ENCODE results near the gene OR52I1.

The OR52I1 gene, protein sequence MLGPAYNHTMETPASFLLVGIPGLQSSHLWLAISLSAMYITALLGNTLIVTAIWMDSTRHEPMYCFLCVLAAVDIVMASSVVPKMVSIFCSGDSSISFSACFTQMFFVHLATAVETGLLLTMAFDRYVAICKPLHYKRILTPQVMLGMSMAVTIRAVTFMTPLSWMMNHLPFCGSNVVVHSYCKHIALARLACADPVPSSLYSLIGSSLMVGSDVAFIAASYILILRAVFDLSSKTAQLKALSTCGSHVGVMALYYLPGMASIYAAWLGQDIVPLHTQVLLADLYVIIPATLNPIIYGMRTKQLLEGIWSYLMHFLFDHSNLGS

DNA sequence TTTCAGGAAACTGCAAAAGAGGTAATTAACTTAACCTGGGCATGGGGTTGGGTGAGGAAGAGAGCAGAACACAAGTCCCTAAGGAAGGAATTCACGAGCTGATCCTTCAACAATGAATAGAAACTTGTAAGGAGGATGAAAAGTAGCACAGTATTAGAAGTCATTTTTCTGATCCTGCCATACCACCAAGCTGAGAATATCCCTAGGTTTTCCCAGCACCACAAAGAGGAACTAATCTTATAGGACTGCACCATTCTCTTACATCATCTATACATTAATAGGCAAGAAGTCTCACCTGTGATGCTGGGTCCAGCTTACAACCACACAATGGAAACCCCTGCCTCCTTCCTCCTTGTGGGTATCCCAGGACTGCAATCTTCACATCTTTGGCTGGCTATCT lies at the start of gene OR52I1:
OR52I1 (plus strand) TSS at position 301 of the 400 bp plus-strand sequence; CDS start at position 301, 0 bp downstream.
- no peak for DNase-seq (ENCODE audit: low read depth)

DNA sequence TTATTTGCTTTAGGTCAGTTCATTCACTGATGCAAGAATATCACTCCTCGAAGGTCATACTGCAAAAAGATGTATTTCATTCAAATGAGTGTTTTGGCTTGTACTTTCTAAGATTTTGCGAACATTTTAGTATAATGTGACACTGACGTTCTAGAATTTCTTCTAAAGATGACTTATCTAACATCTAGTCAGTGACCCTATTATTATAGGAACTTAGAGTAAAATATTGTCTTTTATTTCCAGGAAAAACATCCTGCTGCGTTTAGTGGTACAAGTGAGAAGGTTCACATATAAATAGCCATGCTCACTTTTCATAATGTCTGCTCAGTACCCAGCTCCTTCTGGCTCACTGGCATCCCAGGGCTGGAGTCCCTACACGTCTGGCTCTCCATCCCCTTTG lies 48.9 kb upstream of the OR52I1 start, which contains the start of gene OR52M1:
OR52M1 (plus strand) TSS at position 301 of the 400 bp plus-strand sequence; CDS start at position 301, 0 bp downstream.
- DNase-seq (ENCODE audit: low read depth) = no peak

DNA sequence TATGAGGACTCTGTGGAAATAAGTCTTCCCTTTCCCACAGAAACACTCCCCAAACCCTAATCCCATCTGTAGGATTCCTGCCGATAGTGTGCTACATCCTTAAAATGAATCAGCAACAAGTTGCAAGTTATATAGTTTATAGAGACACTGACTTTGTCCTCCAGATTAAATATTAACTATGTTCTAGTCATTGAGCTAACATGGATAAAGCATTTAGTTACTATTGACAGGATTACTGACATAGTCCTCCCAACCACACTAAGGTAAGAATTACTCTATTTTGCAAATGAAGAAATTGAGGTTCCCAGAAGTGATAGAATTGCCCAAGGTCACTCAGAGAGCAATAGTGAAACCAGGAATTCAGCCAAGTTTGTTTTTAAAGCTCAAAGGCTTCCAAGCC lies 47.0 kb upstream of the OR52I1 start:
- no peak for DNase-seq (ENCODE audit: low read depth)

DNA sequence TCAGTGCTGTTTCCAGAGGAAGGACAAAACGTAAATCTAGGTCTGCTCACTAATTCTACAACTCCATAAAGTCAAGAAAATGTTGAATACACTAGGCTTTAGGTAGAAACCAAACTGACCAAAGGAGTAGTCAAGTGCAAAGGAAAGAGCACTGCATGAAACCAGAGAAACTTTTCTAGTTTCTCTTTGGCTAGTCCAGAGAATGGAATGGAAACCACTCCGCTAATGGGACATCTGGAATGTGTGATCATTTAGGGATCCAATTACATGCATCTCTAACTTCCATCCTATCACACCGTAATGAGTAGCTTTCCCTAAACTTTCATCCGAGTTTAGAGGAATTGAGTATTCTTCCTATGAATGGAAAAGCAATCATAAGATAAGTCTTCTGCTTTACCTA lies 46.4 kb upstream of the OR52I1 start:
- no peak for DNase-seq (ENCODE audit: low read depth)

DNA sequence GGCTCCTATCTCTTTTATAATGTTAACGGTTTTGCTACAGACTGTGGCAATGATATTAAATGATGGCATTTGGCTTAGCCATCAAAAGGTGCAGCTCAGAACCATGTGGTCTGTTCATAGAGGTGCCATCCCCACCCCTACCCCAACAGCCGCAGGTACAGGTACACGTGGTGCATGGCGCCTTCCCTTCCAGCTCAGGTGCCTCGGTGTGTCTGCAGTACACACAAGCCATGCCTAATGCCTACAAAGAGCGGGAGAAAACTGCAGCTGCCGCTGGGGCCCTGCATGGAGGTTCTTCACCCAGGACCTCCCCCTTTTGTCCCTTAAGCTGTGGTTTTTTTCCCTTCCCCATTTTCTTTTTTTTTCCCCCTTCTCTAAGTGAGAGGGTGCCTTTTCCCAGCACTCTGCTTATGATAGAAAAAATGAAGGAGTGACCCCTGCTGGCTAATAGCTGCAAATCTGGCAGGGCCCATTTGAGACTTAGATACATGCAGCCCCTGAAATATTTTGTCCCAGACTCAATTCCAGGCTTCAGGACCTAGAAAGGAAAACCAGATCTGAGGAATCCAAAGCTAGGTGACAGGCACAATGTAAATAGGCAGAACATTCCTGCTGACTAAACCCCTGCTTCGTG lies 42.4 kb upstream of the OR52I1 start:
- DNase-seq (ENCODE audit: low read depth) = no peak

DNA sequence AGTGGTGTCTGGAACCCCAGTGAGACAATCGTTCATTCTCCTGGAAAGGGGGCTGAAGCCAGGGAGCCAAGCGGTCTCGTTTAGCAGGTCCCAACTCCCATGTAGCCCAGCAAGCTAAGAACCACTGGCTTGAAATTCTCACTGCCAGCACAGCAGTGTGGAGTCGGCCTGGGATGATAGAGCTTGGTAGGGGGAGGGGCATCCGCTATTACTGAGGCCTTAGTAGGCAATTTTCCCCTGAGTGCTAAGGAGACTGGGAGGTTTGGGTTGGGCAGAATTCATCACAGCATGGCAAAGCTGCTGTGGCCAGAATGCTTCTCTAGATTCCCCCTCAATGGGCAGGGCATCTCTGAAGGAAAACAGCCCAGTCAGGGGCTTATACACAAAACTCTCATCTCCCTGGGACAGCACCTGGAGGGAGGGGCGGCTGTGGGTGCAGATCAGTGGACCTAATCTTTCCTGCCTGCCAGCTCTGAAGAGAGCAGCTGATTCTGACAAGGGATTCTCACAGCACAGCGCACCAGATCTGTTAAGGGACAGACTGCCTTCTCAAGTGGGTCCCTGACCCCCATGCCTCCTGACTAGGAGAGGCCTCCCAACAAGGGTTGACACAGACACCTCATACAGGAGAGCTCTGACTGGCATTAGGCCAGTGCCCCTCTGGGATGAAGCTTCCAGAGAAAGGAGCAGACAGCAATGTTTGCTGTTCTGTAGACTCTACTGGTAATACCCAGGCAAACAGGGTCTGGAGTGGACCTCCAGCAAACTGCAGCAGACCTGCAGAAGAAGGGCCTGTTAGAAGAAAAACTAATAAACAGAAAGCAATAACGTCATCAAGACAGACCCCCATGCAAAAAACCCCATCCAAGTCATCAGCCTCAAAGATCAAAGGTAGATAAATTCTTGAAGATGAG lies 34.1 kb upstream of the OR52I1 start:
- DNase-seq (ENCODE audit: low read depth) = no peak

DNA sequence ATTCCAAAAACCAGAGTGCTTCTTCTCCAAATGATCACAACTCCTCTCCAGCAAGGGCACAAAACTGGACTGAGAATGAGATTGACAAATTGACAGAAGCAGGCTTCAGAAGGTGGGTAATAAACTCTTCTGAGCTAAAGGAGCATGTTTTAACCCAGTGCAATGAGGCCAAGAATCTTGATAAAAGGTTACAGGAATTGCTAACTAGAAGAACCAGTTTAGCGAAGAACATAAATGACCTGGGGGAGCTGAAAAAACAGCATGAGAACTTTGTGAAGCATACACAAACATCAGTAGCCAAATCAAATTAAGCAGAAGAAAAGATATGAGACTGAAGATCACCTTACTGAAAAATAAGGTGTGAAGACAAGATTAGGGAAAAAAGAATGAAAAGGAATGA lies 33.4 kb upstream of the OR52I1 start:
- DNase-seq (ENCODE audit: low read depth) = no peak

DNA sequence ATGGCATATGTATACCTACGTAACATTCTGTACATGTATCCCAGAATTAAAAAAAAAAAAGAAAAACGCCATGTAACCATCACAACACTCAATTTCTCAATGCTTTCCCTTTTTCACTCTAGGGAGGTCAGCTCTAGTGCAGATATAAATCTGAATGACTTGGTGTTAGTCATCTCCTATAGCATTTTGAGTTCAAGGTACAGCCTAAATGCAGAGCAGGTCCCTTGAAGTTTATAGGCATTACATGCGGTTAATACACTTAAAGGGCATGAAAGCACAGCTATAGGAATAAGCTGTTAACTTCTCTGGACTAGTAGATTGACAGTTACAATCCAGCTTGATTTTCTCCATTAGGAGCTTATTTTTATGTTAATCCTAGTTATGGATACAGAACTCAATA lies 28.5 kb upstream of the OR52I1 start:
- DNase-seq (ENCODE audit: low read depth) = no peak

DNA sequence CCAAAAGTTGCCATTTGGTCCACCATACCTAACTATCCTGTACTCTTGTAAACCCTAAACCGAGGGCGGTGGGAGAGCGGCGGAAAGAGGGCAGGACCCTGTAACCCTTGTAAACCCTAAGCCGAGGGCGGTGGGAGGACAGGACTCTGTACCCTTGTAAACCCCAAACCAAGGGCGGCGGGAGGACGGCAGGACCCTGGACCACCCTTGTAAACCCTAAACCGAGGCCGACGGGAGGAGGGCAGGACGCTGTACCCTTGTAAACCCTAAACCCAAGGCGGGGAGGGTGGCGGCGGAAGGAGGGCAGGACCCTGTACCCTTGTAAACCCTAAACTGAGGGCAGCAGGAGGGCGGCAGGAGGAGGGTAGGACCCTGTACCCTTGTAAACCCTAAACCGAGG lies 24.8 kb upstream of the OR52I1 start:
- no peak for DNase-seq (ENCODE audit: low read depth)

DNA sequence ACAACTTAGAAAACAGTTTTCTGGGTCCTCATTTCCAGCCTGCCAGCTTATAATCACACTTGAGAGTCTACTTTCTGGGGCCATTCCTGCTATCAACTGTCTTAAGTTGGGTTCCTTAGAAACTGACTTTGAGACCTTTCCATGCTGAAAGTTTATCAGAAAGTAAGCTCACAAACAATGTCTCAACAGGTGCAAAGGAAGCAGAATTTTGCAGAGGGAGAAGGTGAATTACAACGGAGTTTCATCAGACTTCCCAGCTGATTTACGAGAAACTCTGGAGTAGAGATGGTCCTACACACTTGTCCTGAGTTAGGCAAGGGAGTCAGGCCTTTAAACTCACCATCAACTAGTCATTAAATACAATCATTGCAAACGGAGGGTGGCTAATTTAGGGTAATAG lies 17.0 kb upstream of the OR52I1 start:
- no peak for DNase-seq (ENCODE audit: low read depth)

DNA sequence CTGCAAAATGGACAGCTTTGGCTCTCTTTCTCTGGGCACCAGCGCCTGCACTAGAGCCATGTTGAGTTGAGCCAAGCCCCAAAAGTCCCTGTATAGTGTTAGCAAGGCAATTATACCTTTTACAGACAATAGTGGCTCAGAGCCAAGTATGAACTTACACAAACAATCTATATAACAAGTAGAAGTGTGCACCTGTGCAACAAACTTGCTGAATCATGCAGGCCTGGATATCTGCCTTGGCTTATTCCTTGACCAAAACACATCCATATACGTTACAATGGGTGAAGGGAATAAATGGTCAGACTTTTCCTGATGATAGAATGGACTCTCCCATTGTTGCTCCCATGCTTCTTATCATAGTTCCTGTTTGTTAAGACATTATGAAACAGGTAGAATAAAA lies 16.1 kb upstream of the OR52I1 start:
- DNase-seq (ENCODE audit: low read depth) = no peak

DNA sequence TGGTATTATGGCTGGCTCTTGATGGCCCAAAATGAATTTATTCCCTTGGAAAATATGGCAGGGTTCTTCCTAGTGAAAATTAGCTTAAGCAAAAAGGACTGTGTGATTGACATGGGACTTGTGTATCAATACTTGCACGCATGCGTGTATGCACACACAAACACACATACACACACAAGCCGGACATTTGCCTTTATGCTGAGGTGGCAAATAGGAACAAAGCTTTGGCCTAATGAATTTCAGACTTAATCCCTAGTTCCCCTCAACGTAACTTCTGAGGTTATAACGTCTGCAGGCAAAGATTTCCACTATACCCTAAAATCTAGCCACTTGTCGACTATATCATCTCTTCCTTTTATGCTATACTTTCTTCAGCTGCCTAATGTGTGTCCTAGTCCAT lies 15.2 kb upstream of the OR52I1 start:
- no peak for DNase-seq (ENCODE audit: low read depth)

DNA sequence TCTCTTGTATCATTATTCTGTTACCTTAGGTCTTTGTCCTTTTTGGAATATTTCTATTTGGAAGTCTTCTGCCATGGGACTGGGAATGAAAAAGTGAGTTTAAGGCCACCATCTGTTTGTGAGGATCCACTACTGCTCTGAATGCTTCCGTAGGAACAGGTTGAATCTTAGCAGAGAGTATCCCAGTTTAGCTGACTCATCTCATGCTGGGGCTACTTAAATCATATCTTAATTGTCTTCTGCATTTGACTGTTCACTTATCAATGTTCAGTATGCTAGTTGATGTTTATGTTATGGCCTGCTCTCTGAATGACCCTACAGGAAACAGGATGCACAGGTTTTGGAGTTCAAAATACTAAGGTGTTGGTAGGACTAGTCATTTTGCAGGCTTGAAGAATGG lies 13.7 kb upstream of the OR52I1 start:
- no peak for DNase-seq (ENCODE audit: low read depth)

DNA sequence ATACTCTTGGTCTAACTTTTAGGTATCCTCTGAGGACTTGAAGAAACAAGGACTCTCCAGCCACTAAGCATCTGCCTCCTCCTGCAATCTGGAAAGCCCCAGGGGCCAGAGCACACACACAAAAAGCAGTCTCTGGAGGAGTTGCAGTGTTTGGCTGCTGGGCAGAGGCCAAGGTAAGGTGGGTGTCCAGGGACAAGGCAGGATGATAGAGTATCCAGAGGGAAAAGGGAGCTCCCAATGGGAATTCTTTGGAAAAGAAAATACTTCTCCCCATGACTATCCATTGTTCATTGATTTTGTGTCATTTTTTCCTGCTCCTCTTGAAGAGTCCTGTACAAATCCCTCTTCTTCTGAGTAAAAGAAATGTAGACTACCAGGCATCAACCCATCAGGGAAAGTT lies 12.4 kb upstream of the OR52I1 start, which contains the start of gene OR52I2:
OR52I2 (plus strand) TSS at position 301 of the 400 bp plus-strand sequence.
- DNase-seq (ENCODE audit: low read depth) = no peak

DNA sequence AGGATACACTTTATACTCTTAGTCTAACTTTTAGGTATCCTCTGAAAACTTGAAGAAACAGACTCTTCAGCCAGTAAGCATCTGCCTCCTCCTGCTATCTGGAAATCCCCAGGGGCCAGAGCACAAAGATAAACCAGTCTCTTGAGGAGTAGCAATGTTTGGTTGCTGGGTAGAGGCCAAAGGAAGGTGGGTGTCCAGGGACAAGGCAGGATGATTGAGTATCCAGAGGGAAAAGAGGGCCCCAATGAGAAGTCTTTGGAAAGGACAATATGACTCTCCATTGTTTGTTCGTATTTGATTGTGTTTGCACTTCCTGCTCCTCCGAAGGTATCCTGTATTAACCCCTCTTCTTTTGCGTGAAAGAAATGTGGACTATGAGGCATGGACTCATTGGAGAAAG lies 4.8 kb upstream of the OR52I1 start:
- DNase-seq (ENCODE audit: low read depth) = no peak

DNA sequence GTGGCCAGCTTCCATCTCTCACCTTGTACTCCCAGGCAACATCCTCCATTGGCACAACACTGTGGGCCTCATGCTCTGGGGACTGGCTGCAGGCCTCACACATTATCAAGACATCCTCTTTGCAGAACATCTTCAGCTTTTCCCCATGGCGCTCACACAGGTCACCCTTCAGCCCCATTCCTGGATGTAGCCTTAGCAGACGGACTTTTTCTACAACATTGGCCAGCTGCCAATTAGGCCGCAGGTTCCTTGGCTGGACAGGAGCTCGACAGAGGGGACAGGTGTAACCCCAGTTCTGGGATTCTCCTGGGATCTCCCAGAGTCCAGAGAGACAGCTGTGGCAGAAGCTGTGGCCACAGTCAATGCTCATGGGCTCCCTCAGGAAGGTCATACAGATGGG lies 11.2 kb downstream of the OR52I1 start:
- no peak for DNase-seq (ENCODE audit: low read depth)

DNA sequence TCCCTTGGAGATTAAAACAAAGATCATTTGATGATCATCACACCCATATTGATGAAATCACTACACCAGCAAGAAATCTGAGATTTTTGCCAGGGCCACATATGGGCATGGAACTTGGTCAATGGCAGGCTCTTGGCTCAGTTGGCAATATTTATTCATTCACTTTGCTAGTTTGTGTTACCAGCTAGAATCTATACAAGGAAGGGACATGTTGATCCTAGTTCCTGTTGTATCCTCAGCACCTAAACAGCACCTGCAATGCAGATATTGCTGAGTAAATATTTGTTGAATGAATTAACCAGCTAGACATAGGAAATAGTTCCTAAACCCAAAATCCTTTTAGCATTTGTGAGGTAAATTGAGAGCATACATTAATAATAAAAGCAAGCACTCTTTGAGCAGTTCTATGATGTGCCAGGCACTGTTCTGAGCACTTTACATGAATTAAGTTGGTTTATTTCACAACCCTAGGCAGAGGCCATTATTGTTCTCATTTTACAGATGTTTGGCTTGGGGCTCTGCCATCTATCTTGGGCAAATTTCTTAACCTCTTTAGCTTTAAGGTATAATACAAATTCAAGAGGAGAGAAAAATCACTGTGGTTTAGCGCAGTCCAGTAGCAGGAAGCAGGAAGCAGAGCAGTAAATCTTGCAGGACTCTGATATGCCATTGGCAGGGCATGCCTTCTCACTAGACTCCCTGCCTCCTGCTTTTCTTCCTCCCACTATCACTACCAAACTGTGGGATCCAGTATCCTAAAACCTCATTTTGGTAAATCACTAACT lies 12.6 kb downstream of the OR52I1 start:
- DNase-seq (ENCODE audit: low read depth) = peak; percentile 70

DNA sequence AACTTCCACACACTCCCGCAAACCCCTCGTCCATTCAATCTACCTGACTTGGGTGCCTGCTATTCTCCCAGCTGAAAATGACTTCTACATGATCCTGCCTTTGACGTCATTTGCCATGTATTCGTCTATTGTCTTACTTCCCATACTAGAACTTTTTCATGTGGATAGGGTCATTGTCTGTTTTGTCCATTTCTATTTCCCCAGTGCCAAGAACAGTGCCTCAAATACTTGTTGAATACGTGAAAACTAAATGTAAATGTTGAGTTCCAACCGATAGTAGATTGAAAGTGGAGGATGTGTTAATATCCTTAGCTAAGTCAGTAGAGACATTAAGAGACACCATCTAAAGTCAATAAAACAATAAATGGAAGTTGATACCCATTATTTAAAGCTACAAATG lies 13.3 kb downstream of the OR52I1 start:
- DNase-seq (ENCODE audit: low read depth) = no peak

DNA sequence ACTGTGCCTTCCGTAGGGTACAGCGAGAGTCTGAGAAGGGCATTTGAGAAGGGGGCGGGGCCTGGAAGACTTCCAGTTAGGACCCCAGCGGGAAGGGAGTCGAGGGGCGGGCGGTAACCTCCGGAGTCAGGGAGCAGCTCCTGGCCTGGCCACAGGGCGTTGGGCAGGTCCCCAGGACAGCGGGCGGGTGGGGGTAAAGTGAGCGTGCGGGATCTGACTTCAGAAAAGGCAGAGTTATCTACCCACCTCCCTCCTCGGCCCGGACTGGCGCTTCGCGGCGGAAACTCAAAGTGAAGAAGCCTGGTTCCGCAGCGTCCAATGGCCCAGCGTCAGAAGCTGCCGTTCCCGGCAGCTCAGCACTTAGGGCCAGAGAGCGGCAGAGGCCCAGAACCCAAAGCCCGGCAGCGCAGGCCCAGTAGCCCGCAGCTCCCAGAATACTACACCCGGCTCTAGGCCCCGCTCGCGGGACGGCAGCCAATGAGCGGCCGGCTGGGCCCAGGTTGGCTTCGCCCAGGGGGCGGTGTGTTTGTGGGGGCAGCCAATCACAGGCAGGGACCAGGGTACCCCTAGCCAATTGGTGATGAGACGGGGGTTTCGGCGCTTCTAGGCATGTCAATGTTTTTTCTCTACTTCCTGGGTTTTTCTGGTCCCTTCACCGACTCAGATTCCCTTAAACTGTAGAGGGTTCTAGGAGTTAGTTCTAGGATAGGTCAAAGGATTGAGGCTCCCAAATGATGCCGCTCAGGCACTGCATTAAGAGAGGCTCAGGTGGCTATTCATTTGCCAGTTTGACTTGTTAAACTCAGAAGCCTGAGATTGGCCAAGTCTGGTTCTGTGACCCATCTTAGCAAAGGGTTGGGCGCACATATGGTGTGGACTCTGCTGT lies 14.2 kb downstream of the OR52I1 start, which contains the start of gene TRIM68:
TRIM68 (minus strand) TSS at position 451 of the 886 bp plus-strand sequence. CDS start 2,727 bp downstream, outside the sequence.
- peak; percentile 96 for DNase-seq (ENCODE audit: low read depth)

DNA sequence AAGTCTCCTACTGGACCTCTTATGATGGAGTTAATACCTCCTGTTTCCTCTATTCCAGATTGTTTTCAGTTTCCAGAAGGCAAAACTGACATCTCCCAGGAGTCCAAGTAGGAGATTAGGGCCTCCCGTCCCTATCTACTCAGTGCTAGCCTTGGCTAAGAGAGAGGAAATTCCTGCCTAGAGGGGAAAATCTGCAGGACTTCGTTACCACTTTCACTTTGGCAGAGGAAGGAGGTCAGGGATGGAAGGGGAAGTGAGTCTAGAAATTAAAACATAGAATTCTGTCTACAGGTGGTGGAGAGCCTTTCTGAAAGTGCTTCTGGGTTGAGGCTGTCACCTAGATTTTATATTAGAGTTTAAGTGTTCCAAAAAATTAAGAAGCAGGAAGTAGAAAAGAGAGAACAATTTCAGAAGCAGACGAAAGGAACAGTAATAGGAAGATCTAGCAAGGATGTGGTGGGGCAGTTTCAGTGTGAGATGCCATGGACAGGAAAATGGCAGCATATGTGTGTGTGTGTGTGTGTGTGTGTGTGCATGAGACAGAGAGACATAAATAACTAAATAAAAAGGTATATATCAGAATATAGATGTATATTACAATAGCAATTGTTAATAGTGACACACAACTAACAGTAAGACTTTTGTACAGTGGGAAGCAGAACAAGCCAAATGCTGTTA lies 16.6 kb downstream of the OR52I1 start:
- no peak for DNase-seq (ENCODE audit: low read depth)
